Stimulated activated CD8-positive, alpha-beta memory T cell treated with anti-CD3 and anti-CD28 coated beads, Interleukin-15, amount 100 ng/mL, for 48 hours (primary cell): ENCODE measurements around the gene MARK3.

Source experiments
- DNase-seq, 2 donors: peaks; one replicate each; pipeline ENCODE4 v3.0.0-alpha.2; 2020; ENCODE audit warnings: low read depth in 2 of 2

The MARK3 gene

DNA sequence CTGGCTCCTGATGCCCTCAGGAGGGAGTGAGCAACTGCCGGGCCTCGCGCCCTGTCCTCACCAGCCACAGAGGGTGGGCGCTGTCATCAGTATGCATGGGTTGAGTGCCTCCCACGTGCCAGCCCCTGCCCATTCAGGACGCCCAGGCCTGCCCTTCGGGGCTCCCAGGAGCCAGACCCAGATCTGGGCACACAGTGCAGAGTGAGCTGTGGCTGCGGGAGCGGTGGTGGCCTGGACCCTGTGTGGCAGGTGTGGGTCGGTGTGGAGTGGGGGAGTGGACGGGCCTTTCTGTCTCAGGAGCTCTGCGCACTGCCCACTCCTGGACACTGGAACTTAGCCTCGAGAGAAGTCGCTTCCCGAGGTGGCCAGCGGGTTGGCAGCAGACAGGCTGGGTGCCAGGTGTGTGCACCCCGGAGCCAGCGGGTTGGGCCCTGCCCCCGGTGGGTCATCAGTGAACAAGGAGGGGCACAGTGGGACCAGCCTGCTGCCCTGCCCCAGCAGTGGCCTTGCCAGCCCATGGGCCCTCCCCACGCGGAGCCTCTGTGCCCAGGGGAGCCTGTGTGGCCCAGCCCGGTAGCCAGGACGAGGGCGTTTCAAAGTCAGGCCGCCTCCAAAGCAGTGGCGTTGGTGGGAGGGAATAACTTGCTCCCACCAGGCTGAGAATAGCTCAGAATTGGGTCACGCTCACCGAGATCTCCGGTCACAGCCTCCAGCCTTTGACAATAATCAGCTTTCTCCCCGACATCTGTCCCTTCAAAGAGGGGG lies 153.3 kb downstream of the MARK3 start:
- no peak for DNase-seq

DNA sequence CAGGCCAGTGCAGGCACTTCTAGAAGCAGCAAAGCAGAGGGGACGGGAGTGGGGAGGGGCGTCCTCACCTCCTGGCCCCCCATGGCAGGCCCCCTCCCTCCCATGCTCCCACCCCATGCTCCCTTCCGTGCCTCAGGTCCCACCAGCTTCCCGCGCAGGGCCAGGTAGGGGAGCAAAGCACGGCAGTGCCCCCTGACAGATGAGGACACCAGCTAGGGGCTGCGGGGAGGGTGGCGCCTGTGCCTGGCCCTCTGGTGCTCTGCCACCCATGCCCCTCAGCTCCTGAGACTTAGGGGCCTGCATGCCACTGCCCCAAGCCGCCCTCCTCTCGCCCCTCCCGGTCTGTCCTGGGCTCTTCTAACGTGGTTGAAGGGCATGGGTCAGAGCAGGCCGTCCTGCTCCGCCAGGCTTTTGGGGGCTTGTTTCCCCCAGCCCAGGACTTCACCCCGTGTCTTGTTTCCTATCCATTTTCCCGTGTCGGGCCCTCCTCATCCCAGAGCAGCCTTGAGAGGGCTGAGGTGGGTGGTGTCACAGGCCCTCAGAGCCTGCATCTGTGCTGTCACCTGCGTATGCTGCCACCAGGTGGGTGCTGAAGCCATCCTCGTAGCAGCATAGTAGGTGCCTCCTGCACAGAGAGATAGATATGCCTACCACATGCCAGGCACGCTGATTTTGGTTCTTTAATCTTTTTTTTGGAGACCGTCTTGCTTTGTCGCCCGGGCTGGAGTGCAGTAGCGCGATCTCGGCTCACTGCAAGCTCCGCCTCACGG lies 154.0 kb downstream of the MARK3 start:
- no peak for DNase-seq

DNA sequence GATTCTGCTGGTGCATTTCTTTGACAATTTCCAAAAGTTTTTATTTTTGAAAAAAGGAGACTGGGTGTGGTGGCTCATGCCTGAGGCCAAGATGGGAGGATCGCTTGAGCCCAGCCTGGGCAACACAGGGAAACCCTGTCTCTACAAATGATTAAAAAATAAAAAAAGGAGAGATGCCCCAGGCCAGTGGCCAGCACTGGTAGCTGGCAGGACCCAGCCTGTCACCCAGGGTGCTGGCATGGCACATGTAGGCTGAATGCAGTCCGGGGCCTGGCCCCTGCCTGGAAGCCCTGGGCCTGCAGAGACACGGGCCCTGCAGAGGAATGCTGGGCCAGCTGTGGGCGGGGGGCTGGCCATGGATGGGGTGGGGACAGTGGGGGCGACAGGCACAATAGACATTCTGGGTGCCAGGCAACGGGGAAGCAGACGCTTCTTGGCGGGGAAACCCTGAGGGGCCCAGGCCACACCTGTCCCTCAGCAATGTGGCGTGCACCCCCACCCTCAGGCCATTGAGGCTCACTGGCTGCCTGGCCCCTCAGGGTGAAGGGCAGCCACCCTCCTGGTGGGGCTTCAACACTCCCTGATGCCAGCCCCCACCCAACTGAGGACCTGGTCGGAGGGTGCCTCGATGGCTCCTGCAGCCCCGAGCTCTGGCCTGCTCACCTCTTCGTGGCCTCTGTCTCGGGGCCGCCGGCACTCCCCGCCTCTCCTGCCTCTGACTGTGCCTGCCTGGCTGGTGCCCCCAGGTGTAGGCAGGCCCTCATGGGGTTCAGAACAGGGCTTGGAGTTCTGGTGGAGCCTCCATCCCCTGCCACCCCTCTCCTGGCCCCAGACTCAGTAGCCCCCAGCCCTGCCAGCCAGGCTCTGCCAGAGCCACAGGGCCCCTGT lies 155.8 kb downstream of the MARK3 start:
- no peak for DNase-seq

DNA sequence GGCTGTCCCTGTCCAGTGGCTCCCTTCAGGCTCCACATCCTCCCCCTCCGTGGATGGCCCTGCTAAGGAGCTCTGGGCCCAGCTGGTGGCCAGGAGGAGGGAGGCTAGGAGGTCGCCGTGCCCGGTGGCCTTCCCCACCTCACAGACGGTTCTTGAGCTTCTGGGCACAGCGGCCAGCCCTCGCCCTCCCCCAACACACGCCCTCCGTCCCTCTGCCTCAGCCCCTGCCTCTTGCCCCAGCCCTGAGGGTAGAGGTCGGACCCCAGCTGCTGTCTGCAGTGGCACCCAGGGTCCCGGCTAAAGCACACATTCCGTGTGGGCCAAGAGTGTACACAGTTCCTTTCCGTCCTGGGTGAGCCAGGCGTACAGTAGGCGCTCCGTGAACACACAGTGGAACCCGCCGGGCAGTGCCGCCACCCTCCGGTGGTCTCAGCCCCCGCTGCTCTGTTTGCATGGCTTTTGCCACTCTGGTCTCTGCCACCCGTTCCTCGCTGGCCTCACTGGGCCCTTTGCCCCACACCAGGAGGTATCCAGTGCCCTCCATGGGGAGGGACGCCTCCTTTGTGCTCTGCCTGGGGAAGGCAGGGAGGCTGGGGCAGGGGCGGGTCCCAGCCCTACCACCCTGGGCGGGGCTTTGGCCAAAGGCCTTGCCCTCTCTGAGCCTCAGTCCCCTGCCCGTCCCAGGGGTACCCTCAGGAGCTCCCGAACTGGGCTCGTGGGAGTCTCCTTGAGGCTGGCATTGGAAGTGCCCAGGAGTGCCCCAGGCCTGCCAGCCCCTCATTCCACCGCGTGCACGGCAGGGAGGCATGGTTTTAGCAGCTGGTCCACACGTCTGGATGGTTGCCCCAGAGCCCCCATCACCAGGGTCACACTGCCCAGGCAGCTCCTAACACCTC lies 156.7 kb downstream of the MARK3 start:
- no peak for DNase-seq

- no peak for DNase-seq
These were observed 157.4 kb downstream of the MARK3 start for GRCh38 chr14:103542605-103543088.

- no peak for DNase-seq
These were observed 157.9 kb downstream of the MARK3 start for GRCh38 chr14:103543140-103543539.

GRCh38 chr14:103543721-103544387 lies 158.6 kb downstream of the MARK3 start:
- no peak for DNase-seq

DNA sequence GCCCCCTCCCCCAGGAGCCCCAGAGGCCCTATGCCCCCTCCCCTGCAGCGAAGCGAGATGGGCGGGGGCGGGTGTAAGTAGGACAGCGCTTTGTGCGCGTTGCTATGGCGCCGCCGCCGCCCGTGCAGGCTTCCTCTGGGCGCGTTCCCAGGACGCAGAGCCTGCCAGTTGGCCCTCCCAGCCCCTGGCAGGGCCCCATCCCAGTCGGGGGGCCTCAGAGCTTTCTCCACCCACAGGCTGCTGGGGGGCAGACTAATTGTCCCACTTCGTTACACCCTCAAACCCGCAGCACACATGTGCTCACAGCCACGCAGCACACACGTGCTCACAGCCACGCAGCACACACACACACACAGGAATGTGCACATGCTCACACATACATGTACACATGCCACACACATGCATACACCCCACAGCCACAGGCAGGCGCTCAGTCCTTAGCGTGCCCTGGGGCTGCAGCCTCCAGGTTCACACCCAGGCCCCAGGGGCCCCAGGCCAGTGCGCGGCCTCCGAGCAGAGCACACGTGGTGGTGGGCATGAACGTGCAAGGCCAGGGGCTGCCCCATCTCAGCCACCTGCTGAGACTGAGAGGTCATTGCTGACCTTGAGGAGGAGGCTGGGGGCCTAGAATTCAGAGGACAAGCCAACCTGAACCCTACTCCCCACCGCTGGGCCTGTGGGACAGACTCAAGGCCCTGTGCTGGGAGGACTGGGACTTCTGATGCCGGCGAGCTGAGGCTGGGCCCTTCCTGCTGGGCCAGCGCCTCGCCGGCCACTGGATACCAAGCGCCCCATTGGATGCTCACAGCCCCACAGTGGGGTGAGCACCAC lies 159.4 kb downstream of the MARK3 start:
- DNase-seq, result no peak

- DNase-seq, result no peak
These were observed 160.2 kb downstream of the MARK3 start for GRCh38 chr14:103545219-103545914.

GRCh38 chr14:103545915-103546651 lies 160.9 kb downstream of the MARK3 start:
- no peak for DNase-seq

DNA sequence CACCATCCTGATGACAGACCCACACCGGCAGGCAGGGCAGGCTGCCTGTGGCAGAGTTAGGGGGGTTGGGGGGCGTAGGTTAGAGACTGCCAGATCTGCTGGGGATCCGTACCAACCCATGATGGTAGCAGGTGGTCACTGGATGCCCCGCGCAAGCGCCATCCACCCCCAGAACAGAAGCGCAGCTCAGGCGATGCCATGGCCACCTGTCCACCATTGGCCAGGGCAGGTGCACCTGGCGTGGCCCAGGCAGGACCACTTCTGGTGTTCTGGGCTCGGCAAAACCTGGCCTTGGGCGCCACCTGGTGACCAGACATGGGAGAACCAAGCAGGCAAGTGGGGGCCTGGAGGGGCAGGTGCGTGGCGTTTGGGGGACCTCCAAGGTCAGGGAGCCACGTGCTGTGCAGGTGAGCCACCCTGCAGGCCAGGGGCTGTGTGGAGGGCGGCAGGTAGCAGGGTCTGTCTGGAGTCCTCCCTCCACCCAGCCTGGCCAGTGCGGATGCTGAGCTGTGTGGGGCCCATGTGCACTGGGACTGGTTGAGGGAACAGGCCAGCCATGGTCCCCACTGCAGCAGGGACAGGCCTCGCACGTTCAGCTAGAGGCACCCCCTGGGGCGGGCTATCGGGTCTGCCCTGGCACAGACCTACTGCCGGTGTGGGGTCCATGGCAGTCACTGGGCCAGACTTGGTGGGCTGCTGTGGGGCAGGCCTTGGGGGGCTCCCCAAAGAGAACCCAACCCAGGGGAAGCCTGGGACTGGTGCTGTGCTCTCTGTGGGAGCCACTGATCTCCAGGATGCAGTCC lies 161.6 kb downstream of the MARK3 start:
- peak; percentile 48 to 50 for DNase-seq

- DNase-seq, result no peak
These were observed 162.3 kb downstream of the MARK3 start for GRCh38 chr14:103547455-103547940.

GRCh38 chr14:103547941-103548462 lies 162.8 kb downstream of the MARK3 start:
- no peak for DNase-seq

GRCh38 chr14:103548463-103549351 lies 163.5 kb downstream of the MARK3 start:
- DNase-seq, result no peak

DNA sequence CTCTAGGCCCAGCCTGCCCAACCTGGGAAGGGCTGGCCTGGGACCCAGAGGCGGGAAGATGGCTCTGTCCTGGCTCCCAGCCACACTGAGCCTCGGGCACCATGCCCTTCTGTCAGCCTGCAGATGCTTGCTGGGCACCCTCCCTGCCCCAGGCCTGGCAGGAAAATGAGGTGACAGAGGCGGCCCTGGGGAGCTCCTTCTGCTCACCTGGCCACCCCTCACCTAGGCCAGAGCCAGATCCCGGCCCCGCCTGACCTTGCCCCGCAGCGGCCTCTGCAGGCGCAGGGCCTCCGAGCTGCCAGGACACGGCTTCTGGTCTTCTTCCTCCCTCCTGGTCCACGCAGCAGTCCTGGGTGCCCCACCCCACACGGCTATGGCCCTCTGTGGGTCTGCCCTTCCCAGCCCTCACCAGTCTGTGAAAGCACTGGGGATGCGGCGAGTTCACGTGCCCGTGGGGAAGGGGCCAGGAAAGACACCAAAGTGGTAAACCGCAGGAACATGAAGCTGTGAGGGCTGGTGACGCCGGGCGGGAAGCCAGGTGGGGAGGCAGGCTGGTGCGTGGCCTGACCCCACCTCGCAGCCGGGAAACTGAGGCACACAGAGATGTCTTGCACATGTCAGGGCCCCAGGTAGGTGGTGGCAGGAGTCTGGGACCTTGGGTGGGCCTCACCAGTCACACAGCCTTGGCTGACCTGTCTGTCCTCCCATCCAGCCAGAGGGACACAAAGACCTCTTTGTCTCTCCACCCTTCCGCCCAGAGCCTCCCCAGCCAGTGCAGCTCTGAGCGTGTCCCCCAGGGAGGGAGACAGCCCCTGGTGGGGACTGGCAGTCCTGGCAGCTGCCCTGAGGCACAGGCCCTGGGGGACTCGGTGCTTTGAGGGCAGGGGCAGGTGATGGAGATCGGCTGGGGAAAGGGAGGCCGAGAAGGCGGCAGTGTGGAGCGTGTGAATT lies 164.4 kb downstream of the MARK3 start:
- DNase-seq, result no peak
